Neuronal stem cell (in vitro differentiated cells): ENCODE data around the gene WFIKKN1.

Experiments
- DNase-seq: peaks from one replicate; pipeline ENCODE4 v3.0.0-alpha.2; 2013; ENCODE audit warnings: low spot score
- H2AFZ ChIP-seq: one replicate; pipeline ENCODE4 v1.6.1; 2013; ENCODE audit warnings: mild to moderate bottlenecking, low read length, inconsistent platforms
- H2AK5ac ChIP-seq: 2 replicates; pipeline ENCODE4 v1.6.1; 2013; ENCODE audit warnings: low read depth, mild to moderate bottlenecking, inconsistent platforms, low read length, moderate library complexity, mixed read lengths
- H2BK120ac ChIP-seq: 2 replicates; pipeline ENCODE4 v1.6.1; 2013; ENCODE audit warnings: low read depth, mild to moderate bottlenecking, inconsistent platforms, low read length, moderate library complexity, mixed read lengths
- H2BK12ac ChIP-seq: one replicate; pipeline ENCODE4 v1.6.1; 2013; ENCODE audit warnings: low read length, inconsistent platforms
- H2BK15ac ChIP-seq: 2 replicates; pipeline ENCODE4 v1.6.1; 2013; ENCODE audit warnings: mild to moderate bottlenecking, low read length, inconsistent platforms, mixed read lengths
- H2BK5ac ChIP-seq: one replicate; pipeline ENCODE4 v1.6.1; 2013; ENCODE audit warnings: inconsistent platforms, mild to moderate bottlenecking, low read length, moderate library complexity
- H3K14ac ChIP-seq: one replicate; pipeline ENCODE4 v1.6.1; 2013; ENCODE audit warnings: low read length, inconsistent platforms
- H3K18ac ChIP-seq: 2 replicates; pipeline ENCODE4 v1.6.1; 2013; ENCODE audit warnings: low read length, inconsistent platforms
- H3K23ac ChIP-seq: 2 replicates; pipeline ENCODE4 v1.6.1; 2013; ENCODE audit warnings: low read depth, mild to moderate bottlenecking, mixed read lengths, low read length, inconsistent platforms; ENCODE audit not compliant: poor library complexity
- H3K27ac ChIP-seq: replicated peaks from 3 replicates; pipeline ENCODE4 v1.5.1; 2013; ENCODE audit warnings: low read length, inconsistent platforms
- H3K27me3 ChIP-seq, 3 experiments: 2 replicates each; pipeline ENCODE4 v1.6.1; 2013; ENCODE audit warnings: low read length in 3 of 3, mild to moderate bottlenecking in 2 of 3, inconsistent platforms in 1 of 3, low read depth in 1 of 3, mixed read lengths in 1 of 3, moderate library complexity in 1 of 3; ENCODE audit not compliant: control insufficient read depth in 3 of 3, insufficient read depth in 3 of 3
- H3K36me3 ChIP-seq, 2 donors: replicated peaks in 1 of 2; 2 replicates each; pipeline ENCODE4 v1.6.1; 2013; ENCODE audit warnings: low read length in 2 of 2; ENCODE audit not compliant: control insufficient read depth in 2 of 2, insufficient read depth in 2 of 2
- H3K4ac ChIP-seq: 2 replicates; pipeline ENCODE4 v1.6.1; 2013; ENCODE audit warnings: inconsistent platforms, mild to moderate bottlenecking, low read length, moderate library complexity
- H3K4me1 ChIP-seq, 2 donors: 1 replicate in 1 of 2; 2 replicates in 1 of 2; pipeline ENCODE4 v1.6.1; 2013; ENCODE audit warnings: low read length in 2 of 2, low read depth in 1 of 2; ENCODE audit not compliant: control insufficient read depth in 2 of 2, insufficient read depth in 1 of 2
- H3K4me2 ChIP-seq: one replicate; pipeline ENCODE4 v1.6.1; 2013; ENCODE audit warnings: mild to moderate bottlenecking, low read length, inconsistent platforms; ENCODE audit not compliant: insufficient read depth, poor library complexity, severe bottlenecking
- H3K4me3 ChIP-seq, 2 donors: 2 replicates each; pipeline ENCODE4 v1.5.1; 2013; ENCODE audit warnings: low read length in 2 of 2, mild to moderate bottlenecking in 2 of 2, inconsistent platforms in 1 of 2, moderate library complexity in 1 of 2
- H3K79me1 ChIP-seq: one replicate; pipeline ENCODE4 v1.6.1; 2013; ENCODE audit warnings: low read depth, mild to moderate bottlenecking, inconsistent platforms, low read length, moderate library complexity
- H3K9ac ChIP-seq: one replicate; pipeline ENCODE4 v1.6.1; 2013; ENCODE audit warnings: mild to moderate bottlenecking, low read depth, low read length, inconsistent platforms; ENCODE audit not compliant: poor library complexity
- H3K9me3 ChIP-seq, 2 donors: replicated peaks in 1 of 2; 2 replicates each; pipeline versions ENCODE3 to v1.6.1; 2013; ENCODE audit warnings: low read length in 2 of 2, mild to moderate bottlenecking in 2 of 2, inconsistent platforms in 1 of 2, low read depth in 1 of 2, mixed read lengths in 1 of 2, moderate library complexity in 1 of 2; ENCODE audit not compliant: control insufficient read depth in 2 of 2, insufficient read depth in 1 of 2
- H4K8ac ChIP-seq: one replicate; pipeline ENCODE4 v1.6.1; 2013; ENCODE audit warnings: low read depth, mild to moderate bottlenecking, inconsistent platforms, low read length, moderate library complexity
- H4K91ac ChIP-seq: one replicate; pipeline ENCODE4 v1.6.1; 2013; ENCODE audit warnings: low read length, low read depth, mild to moderate bottlenecking, inconsistent platforms; ENCODE audit not compliant: poor library complexity
- WGBS, 2 donors: extraction: QIAGEN DNeasy Blood & Tissue Kit; methylation state at CpG; one replicate each; pipeline ENCODE4 v1.1.7; 2013; ENCODE audit warnings: missing lambda C conversion rate in 2 of 2, mixed read lengths in 1 of 2; ENCODE audit not compliant: insufficient read length in 2 of 2, insufficient replicate concordance in 1 of 2; ENCODE audit errors: extremely low coverage in 2 of 2; 5-methylcytosine and 5-hydroxymethylcytosine counted together

Gene WFIKKN1

GRCh38 chr16:634996-635395 is 4.2 kb downstream of the WFIKKN1 start:
- no peak overlapping the region for H3K14ac ChIP-seq
- no peak overlapping the region for H3K27ac ChIP-seq
- no peak overlapping the region for H4K91ac ChIP-seq
- no peak overlapping the region for H2BK120ac ChIP-seq
- peak overlapping the region; percentile 92 for H2AK5ac ChIP-seq
- peak overlapping the region; percentile 73 for H3K23ac ChIP-seq
- H3K79me1 ChIP-seq, result peaks cover 19% of the 10 kb centered on the region
- H2BK12ac ChIP-seq, result no peak overlapping the region
- no peak overlapping the region for H3K18ac ChIP-seq
- no peak overlapping the region for H2AFZ ChIP-seq
- no peak overlapping the region for H3K4ac ChIP-seq
- H3K4me1 ChIP-seq, result peaks cover 25 to 36% of the 10 kb centered on the region in 2 donors
- no peak overlapping the region for H2BK15ac ChIP-seq
- peaks cover 12 to 25% of the 10 kb centered on the region in 2 donors for H3K36me3 ChIP-seq
- H4K8ac ChIP-seq, result no peak overlapping the region
- no peak overlapping the region for H3K4me2 ChIP-seq
- peak overlapping the region in 1 of 2 donors; percentile 99 for H3K4me3 ChIP-seq
- H2BK5ac ChIP-seq, result peak overlapping the region; percentile 95
- H3K27me3 ChIP-seq, result peaks cover 0 to 1% (median 0%) of the 10 kb centered on the region in 3 experiments
- H3K9me3 ChIP-seq, result no peaks in the 10 kb centered on the region
- no peak for DNase-seq
- WGBS, 2 donors, result no CpG with 5 or more reads among the region's 7 CpGs
- no peak overlapping the region for H3K9ac ChIP-seq

GRCh38 chr16:635573-636205 is 4.9 kb downstream of the WFIKKN1 start:
- no CpG with 5 or more reads among the region's 55 CpGs for WGBS, 2 donors
- peaks cover 12 to 25% of the 10 kb centered on the region in 2 donors for H3K36me3 ChIP-seq
- H3K9me3 ChIP-seq, result no peaks in the 10 kb centered on the region

GRCh38 chr16:636206-637080 is 5.7 kb downstream of the WFIKKN1 start, which contains the start of gene METTL26:
TSS of gene METTL26 (minus strand) at chr16:636305. CDS start at chr16:636290, 15 bp downstream.
- WGBS, 2 donors, result no CpG with 5 or more reads among the region's 91 CpGs
- Histone ChIP-seq H3K9me3 (no peaks in the 10 kb centered on the region), H3K23ac (peak within 1 kb of the TSS; percentile 99), H4K8ac (peak within 1 kb of the TSS; percentile 96), H3K4me3 (peak within 1 kb of the TSS; percentile 99 to 100), H2AFZ (peak within 1 kb of the TSS; percentile 100), H3K18ac (peak within 1 kb of the TSS; percentile 100), H3K79me1 (peaks cover 19% of the 10 kb centered on the region), H2BK120ac (peak within 1 kb of the TSS; percentile 87), H3K14ac (peak within 1 kb of the TSS; percentile 99), H3K9ac (peak within 1 kb of the TSS; percentile 97), H3K4ac (no peak within 1 kb of the TSS), H3K36me3 (peaks cover 12 to 25% of the 10 kb centered on the region in 2 donors), H3K27ac (peak within 1 kb of the TSS; percentile 77), H2BK12ac (peak within 1 kb of the TSS; percentile 63), H2BK5ac (peak within 1 kb of the TSS; percentile 95), H3K27me3 (peaks cover 0 to 1% (median 0%) of the 10 kb centered on the region in 3 experiments), H3K4me2 (peak within 1 kb of the TSS; percentile 88), H2AK5ac (peak within 1 kb of the TSS; percentile 92), H4K91ac (no peak within 1 kb of the TSS), H3K4me1 (peaks cover 17 to 28% of the 10 kb centered on the region in 2 donors), H2BK15ac (peak within 1 kb of the TSS; percentile 92)
- peak; percentile 94 for DNase-seq

More at GRCh38 chr16:635573-636205, 4.9 kb downstream of the WFIKKN1 start:
- H4K8ac ChIP-seq, result peak overlapping the region; percentile 96
- no peak overlapping the region for H4K91ac ChIP-seq
- H3K79me1 ChIP-seq, result peaks cover 19% of the 10 kb centered on the region
- peak overlapping the region; percentile 92 for H2BK15ac ChIP-seq
- H2BK5ac ChIP-seq, result peak overlapping the region; percentile 95
- H3K4me2 ChIP-seq, result peak overlapping the region; percentile 88
- H3K4ac ChIP-seq, result no peak overlapping the region
- H2AK5ac ChIP-seq, result peak overlapping the region; percentile 92
- H3K27ac ChIP-seq, result peak overlapping the region; percentile 49
- H3K4me1 ChIP-seq, result peaks cover 20 to 34% of the 10 kb centered on the region in 2 donors
- H3K18ac ChIP-seq, result peak overlapping the region; percentile 96
- peak overlapping the region; percentile 99 for H3K23ac ChIP-seq
- peak overlapping the region; percentile 72 for H2AFZ ChIP-seq
- peak overlapping the region; percentile 97 for H3K9ac ChIP-seq
- H2BK12ac ChIP-seq, result peak overlapping the region; percentile 63
- peak overlapping the region; percentile 89 for H3K14ac ChIP-seq
- peaks cover 0 to 1% (median 0%) of the 10 kb centered on the region in 3 experiments for H3K27me3 ChIP-seq
- H3K4me3 ChIP-seq, result peak overlapping the region; percentile 99 to 100
- peak overlapping the region; percentile 87 for H2BK120ac ChIP-seq
- DNase-seq, result no peak
